NCI-H2196 (cell line): Measurements from ENCODE around the gene AFP.
"Not testable (repeated sequence)": the region's sequence is repeated elsewhere in the genome, so short reads cannot be mapped to it uniquely, and the experiment has no call there.

Experiments used
- DNase-seq: peaks from one replicate; lab custom pipeline; 2025; ENCODE audit not compliant: unreplicated experiment; lab: John Stamatoyannopoulos, UW

The AFP gene

GRCh38 chr4:73435984-73436383, at the start of gene AFP:
Gene AFP (plus strand): TSS chr4:73436221. CDS start chr4:73436263, 42 bp downstream.
- no peak for DNase-seq

- no peak for DNase-seq
These were observed 48.5 kb upstream of the AFP start for GRCh38 chr4:73387552-73387951.

- DNase-seq, result no peak
These were observed 47.1 kb upstream of the AFP start for GRCh38 chr4:73388887-73389286.

GRCh38 chr4:73389663-73390062, 46.4 kb upstream of the AFP start:
- not testable (repeated sequence) for DNase-seq

GRCh38 chr4:73391774-73392173, 44.2 kb upstream of the AFP start:
- DNase-seq, result no peak

- no peak for DNase-seq
These were observed 43.1 kb upstream of the AFP start for GRCh38 chr4:73392936-73393335.

- no peak for DNase-seq
These were observed 39.7 kb upstream of the AFP start for GRCh38 chr4:73396304-73396703.

GRCh38 chr4:73396993-73397972, 38.7 kb upstream of the AFP start:
- no peak for DNase-seq

GRCh38 chr4:73401412-73401811, 34.6 kb upstream of the AFP start:
- no peak for DNase-seq

- DNase-seq, result no peak
These were observed 32.0 kb upstream of the AFP start, which contains the start of gene ALB for GRCh38 chr4:73404042-73404441. Gene ALB (plus strand): TSS chr4:73404287. CDS start chr4:73404328, 41 bp downstream.

- DNase-seq, result no peak
These were observed 31.6 kb upstream of the AFP start for GRCh38 chr4:73404457-73404856.

- DNase-seq, result no peak
These were observed 30.9 kb upstream of the AFP start for GRCh38 chr4:73405138-73405537.

- DNase-seq, result no peak
These were observed 29.5 kb upstream of the AFP start for GRCh38 chr4:73406548-73406875.

GRCh38 chr4:73407227-73407673, 28.8 kb upstream of the AFP start:
- no peak for DNase-seq

- no peak for DNase-seq
These were observed 27.7 kb upstream of the AFP start for GRCh38 chr4:73408181-73408867.

- no peak for DNase-seq
These were observed 26.8 kb upstream of the AFP start for GRCh38 chr4:73409012-73409862.

GRCh38 chr4:73409978-73410548, 26.0 kb upstream of the AFP start:
- no peak for DNase-seq

GRCh38 chr4:73410916-73411730, 24.9 kb upstream of the AFP start:
- no peak for DNase-seq

- DNase-seq, result no peak
These were observed 24.1 kb upstream of the AFP start for GRCh38 chr4:73411731-73412414.
